WTC11 (cell line): ENCODE measurements around the gene GRWD1. TPM values are rescaled to one million over a fixed set of nuclear protein-coding genes. Genes with fewer than 3 reads are reported as not detected.

Source experiments
- ATAC-seq: fragments of 200-7000 bp; cut with Tn5 transposase; 2 replicates; pipeline ENCODE4 v1.10.0; 2021; ENCODE audit warnings: mild to moderate bottlenecking, moderate library complexity
- CTCF ChIA-PET: fragments of 300-600 bp; sonication (Branson Sonifier 250); formaldehyde crosslinking; loops from one replicate; lab custom pipeline; 2021; ENCODE audit warnings: antibody characterized with exemption; lab: Charles Lee
- POLR2A ChIA-PET: fragments of 350-600 bp; sonication (Branson Sonifier 250); formaldehyde crosslinking; loops from one replicate; lab custom pipeline; 2021; ENCODE audit warnings: antibody characterized with exemption; lab: Charles Lee
- DNase-seq: peaks from one replicate; pipeline ENCODE4 v3.0.0; 2021; ENCODE audit warnings: low spot score
- H3K27ac Mint-ChIP-seq: 2 replicates; pipeline ENCODE4 v1.8.0; 2021; ENCODE audit warnings: mixed read lengths
- H3K27me3 Mint-ChIP-seq: 2 replicates; pipeline ENCODE4 v1.8.0; 2021; ENCODE audit warnings: low read depth, mild to moderate bottlenecking, moderate library complexity, mixed read lengths
- H3K36me3 Mint-ChIP-seq: 2 replicates; pipeline ENCODE4 v1.8.0; 2021; ENCODE audit warnings: mixed read lengths
- H3K4me1 Mint-ChIP-seq: 2 replicates; pipeline ENCODE4 v1.8.0; 2022; ENCODE audit warnings: mixed read lengths
- H3K4me3 Mint-ChIP-seq: 2 replicates; pipeline ENCODE4 v1.8.0; 2021; ENCODE audit warnings: mild to moderate bottlenecking, moderate library complexity, mixed read lengths
- H3K9me3 Mint-ChIP-seq: 2 replicates; pipeline ENCODE4 v1.8.0; 2021; ENCODE audit warnings: mixed read lengths
- ATF1 ChIP-seq: sonication (generic); formaldehyde crosslinking; IDR thresholded peaks from 2 replicates; pipeline ENCODE4 v1.8.1; 2023; ENCODE audit warnings: mild to moderate bottlenecking, moderate library complexity, missing genetic modification reagents
- CBFB ChIP-seq: sonication (generic); formaldehyde crosslinking; IDR thresholded peaks from 2 replicates; pipeline ENCODE4 v1.8.1; 2022; ENCODE audit warnings: mild to moderate bottlenecking, low read depth, missing genetic modification reagents
- IRF2 ChIP-seq: sonication (generic); formaldehyde crosslinking; IDR thresholded peaks from 2 replicates; pipeline ENCODE4 v1.8.0; 2022; ENCODE audit warnings: low read depth, missing genetic modification reagents, borderline replicate concordance
- MXD4 ChIP-seq: fragments of 250-450 bp; sonication (Bioruptor Pico); IDR thresholded peaks from 2 replicates; pipeline ENCODE4 v1.8.0; 2021; ENCODE audit warnings: mild to moderate bottlenecking, moderate library complexity, borderline replicate concordance
- RORB ChIP-seq: fragments of 250-450 bp; sonication (Bioruptor Pico); IDR thresholded peaks from 2 replicates; pipeline ENCODE4 v1.9.0; 2021; ENCODE audit warnings: mild to moderate bottlenecking
- SMAD4 ChIP-seq: sonication (generic); formaldehyde crosslinking; IDR thresholded peaks from 2 replicates; pipeline ENCODE4 v1.8.0; 2022; ENCODE audit warnings: mild to moderate bottlenecking, missing genetic modification reagents
- TCF7 ChIP-seq: sonication (generic); formaldehyde crosslinking; IDR thresholded peaks from 2 replicates; pipeline ENCODE4 v1.8.0; 2022; ENCODE audit warnings: mild to moderate bottlenecking, low read depth, missing genetic modification reagents, moderate library complexity
- TP53 ChIP-seq: sonication (generic); formaldehyde crosslinking; IDR thresholded peaks from 2 replicates; pipeline ENCODE4 v1.8.1; 2023; ENCODE audit warnings: mild to moderate bottlenecking, missing genetic modification reagents
- ZNF671 ChIP-seq: fragments of 250-450 bp; sonication (Bioruptor Pico); IDR thresholded peaks from 2 replicates; pipeline ENCODE4 v1.8.0; 2021; ENCODE audit warnings: mild to moderate bottlenecking
- total RNA-seq: library from RNA; stranded (reverse); gene quantifications from 3 replicates; pipeline ENCODE4 v1.2.3, GENCODE V29; 2021
- TF ChIP-seq, protein P1 (sequence below): sonication (generic); formaldehyde crosslinking; IDR thresholded peaks from 2 replicates; pipeline ENCODE4 v1.8.0; 2023; ENCODE audit warnings: mild to moderate bottlenecking, missing genetic modification reagents
- TF ChIP-seq, protein P2 (sequence below): sonication (generic); formaldehyde crosslinking; IDR thresholded peaks from 2 replicates; pipeline ENCODE4 v1.8.0; 2022; ENCODE audit warnings: mild to moderate bottlenecking, missing genetic modification reagents
- TF ChIP-seq, protein P3 (sequence below): sonication (generic); formaldehyde crosslinking; IDR thresholded peaks from 2 replicates; pipeline ENCODE4 v1.8.0; 2022; ENCODE audit warnings: mild to moderate bottlenecking, missing genetic modification reagents
- TF ChIP-seq, protein P4 (sequence below): sonication (generic); formaldehyde crosslinking; IDR thresholded peaks from 2 replicates; pipeline ENCODE4 v1.8.0; 2022; ENCODE audit warnings: mild to moderate bottlenecking, missing genetic modification reagents

The GRWD1 gene
- total RNA-seq, 1 experiment from 2014 or later = 67.2 TPM

DNA sequence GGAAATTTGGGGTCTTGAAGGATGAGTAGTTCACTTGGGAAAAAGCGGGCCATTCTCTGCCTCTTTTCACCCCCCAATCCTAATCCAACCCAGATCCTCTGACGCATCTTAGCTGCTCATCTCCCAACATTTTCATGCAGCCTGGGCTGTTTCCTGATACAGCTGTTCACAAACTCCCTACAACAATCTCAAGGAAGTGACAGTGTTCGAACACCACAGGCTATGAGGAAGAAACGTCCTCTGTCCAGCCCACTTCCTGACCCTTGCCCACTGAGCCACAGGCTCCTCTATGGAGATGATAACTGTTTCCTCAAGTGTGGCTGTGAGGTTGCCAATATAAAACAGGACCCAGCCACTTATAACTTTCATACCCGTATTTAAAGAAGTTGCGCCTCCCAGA is 49.6 kb downstream of the GRWD1 start (continued):
- no peak for TF ChIP-seq RORB
- TF ChIP-seq ATF1 (CRISPR knock-in tag) = no peak
- no peak for TF ChIP-seq TCF7 (CRISPR knock-in tag)
- no peak for TF ChIP-seq MXD4 (CRISPR knock-in tag)
- TF ChIP-seq, protein P1, sequence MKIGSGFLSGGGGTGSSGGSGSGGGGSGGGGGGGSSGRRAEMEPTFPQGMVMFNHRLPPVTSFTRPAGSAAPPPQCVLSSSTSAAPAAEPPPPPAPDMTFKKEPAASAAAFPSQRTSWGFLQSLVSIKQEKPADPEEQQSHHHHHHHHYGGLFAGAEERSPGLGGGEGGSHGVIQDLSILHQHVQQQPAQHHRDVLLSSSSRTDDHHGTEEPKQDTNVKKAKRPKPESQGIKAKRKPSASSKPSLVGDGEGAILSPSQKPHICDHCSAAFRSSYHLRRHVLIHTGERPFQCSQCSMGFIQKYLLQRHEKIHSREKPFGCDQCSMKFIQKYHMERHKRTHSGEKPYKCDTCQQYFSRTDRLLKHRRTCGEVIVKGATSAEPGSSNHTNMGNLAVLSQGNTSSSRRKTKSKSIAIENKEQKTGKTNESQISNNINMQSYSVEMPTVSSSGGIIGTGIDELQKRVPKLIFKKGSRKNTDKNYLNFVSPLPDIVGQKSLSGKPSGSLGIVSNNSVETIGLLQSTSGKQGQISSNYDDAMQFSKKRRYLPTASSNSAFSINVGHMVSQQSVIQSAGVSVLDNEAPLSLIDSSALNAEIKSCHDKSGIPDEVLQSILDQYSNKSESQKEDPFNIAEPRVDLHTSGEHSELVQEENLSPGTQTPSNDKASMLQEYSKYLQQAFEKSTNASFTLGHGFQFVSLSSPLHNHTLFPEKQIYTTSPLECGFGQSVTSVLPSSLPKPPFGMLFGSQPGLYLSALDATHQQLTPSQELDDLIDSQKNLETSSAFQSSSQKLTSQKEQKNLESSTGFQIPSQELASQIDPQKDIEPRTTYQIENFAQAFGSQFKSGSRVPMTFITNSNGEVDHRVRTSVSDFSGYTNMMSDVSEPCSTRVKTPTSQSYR (CRISPR knock-in tag) = no peak
- no peak for TF ChIP-seq CBFB (CRISPR knock-in tag)
- TF ChIP-seq ZNF671 (CRISPR knock-in tag) = no peak

DNA sequence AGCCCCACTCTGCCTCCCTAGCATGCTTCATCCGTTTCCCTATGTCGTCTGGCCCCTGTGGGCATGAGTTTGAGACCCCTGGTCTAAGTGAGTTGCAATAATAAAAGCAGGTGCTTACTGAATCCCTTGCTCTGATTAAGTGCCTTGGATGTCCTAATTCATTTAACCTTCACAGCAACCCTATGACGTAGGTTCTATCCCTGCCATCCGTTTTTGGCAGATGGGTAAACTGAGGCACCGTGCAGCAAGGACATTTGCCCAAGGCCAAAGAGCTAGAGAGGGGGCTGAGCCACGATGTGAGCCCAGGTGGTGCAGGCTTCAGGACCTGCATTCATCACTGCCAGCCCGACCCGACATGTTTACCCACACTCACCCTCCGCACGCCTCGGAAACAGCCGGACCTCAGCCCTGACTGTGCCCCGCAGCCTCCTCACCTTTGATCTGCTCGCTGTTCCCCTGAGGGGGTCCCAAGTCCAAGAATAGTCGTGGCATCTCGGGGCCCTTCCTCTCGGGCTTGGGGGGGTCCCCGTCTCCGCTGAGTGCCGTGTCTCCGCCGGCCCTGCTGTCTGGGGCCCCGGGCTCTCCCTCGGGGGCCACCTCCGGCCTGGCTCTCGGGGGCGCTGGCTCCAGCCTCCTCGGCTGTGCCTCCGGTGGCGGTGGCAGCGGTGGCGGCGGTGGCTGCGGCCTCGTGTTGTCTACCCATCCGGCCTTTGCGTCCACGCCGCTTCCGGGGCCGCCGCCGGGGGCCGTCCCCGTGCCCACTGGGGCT is 51.4 kb downstream of the GRWD1 start:
- Mint-ChIP-seq H3K4me1 (peaks cover 18% of the 10 kb centered on the region), H3K27me3 (peaks cover 25% of the 10 kb centered on the region), H3K9me3 (no peaks in the 10 kb centered on the region), H3K27ac (no peak overlapping the region), H3K36me3 (no peaks in the 10 kb centered on the region), H3K4me3 (no peak overlapping the region)
- no peak for ATAC-seq
- ChIA-PET POLR2A (interaction anchor here (0.6 kb wide), 1 partner anchor 528 kb away, joined by 3 read pairs; no protein-coding TSS in a partner anchor), CTCF (interaction anchor here (1.0 kb wide), 2 partner anchors 9 to 87 kb away, joined by 3 read pairs; no protein-coding TSS in a partner anchor)
- TF ChIP-seq, protein P2, sequence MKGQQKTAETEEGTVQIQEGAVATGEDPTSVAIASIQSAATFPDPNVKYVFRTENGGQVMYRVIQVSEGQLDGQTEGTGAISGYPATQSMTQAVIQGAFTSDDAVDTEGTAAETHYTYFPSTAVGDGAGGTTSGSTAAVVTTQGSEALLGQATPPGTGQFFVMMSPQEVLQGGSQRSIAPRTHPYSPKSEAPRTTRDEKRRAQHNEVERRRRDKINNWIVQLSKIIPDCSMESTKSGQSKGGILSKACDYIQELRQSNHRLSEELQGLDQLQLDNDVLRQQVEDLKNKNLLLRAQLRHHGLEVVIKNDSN (CRISPR knock-in tag) = no peak
- TF ChIP-seq SMAD4 (CRISPR knock-in tag) (no peak), IRF2 (CRISPR knock-in tag) (no peak), TCF7 (CRISPR knock-in tag) (no peak)
- TF ChIP-seq, protein P3, sequence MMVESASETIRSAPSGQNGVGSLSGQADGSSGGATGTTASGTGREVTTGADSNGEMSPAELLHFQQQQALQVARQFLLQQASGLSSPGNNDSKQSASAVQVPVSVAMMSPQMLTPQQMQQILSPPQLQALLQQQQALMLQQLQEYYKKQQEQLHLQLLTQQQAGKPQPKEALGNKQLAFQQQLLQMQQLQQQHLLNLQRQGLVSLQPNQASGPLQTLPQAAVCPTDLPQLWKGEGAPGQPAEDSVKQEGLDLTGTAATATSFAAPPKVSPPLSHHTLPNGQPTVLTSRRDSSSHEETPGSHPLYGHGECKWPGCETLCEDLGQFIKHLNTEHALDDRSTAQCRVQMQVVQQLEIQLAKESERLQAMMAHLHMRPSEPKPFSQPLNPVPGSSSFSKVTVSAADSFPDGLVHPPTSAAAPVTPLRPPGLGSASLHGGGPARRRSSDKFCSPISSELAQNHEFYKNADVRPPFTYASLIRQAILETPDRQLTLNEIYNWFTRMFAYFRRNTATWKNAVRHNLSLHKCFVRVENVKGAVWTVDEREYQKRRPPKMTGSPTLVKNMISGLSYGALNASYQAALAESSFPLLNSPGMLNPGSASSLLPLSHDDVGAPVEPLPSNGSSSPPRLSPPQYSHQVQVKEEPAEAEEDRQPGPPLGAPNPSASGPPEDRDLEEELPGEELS (CRISPR knock-in tag) = no peak
- TF ChIP-seq, protein P4, sequence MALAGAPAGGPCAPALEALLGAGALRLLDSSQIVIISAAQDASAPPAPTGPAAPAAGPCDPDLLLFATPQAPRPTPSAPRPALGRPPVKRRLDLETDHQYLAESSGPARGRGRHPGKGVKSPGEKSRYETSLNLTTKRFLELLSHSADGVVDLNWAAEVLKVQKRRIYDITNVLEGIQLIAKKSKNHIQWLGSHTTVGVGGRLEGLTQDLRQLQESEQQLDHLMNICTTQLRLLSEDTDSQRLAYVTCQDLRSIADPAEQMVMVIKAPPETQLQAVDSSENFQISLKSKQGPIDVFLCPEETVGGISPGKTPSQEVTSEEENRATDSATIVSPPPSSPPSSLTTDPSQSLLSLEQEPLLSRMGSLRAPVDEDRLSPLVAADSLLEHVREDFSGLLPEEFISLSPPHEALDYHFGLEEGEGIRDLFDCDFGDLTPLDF (CRISPR knock-in tag) = no peak
- DNase-seq = no peak

DNA sequence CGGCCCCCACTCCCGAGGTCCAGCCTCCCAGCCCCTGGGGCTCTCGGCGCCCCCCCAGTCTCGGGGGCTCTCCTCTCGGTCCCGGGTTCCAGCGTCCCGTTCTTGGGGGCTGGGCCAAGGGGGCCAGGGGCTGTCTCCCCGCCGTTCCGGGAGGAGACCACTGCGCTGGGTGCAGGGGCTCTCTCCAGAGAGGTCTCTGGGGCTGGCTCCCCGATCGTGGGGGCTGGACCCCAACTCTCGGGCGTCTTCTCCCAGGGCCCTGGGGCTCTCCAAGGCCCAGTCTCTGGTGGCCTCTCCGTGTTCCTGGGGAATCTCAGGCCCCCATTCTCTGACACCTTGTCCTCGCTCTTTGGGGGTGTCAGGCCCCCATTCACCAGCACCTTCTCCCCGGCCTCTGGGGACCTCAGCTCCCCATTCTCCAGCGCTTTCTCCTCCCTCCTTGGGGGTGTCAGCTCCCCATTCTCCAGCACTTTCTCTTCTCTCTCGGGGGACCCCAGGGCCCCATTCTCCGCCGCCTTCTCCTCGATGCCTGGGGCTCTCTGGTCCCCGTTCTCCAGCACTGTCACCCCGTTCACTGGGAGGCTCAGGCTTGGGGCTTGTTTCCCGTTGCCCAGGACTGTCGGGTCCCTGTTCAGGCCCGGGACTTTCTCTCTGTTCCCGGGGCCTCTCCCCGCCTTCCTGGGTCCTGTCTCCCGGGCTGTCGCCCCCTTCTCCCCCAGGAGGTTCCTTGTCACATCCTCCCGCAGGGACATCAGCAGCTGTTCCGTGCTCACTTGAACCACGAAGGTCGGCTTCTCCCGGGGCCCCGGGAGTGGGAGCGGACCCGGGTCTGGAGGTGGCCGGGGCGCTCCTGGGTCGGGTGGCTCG is 52.2 kb downstream of the GRWD1 start:
- DNase-seq (no peak), ATAC-seq (no peak)
- TF ChIP-seq TP53 (CRISPR knock-in tag) = no peak
- Mint-ChIP-seq H3K9me3 (no peaks in the 10 kb centered on the region), H3K4me3 (no peak overlapping the region), H3K4me1 (peaks cover 17% of the 10 kb centered on the region), H3K27me3 (peaks cover 25% of the 10 kb centered on the region), H3K27ac (no peak overlapping the region; the same call in 1 of the 2 replicates), H3K36me3 (no peaks in the 10 kb centered on the region)
- ChIA-PET CTCF (no interaction called here), POLR2A (no interaction called here)
